HG03575 (cell line): ENCODE measurements around the gene PLP1.
"Not testable (repeated sequence)": the region's sequence is repeated elsewhere in the genome, so short reads cannot be mapped to it uniquely, and the experiment has no call there.

Source experiments
- ATAC-seq: cut with Tn5 transposase; IDR thresholded peaks from one replicate; pipeline ENCODE4 v1.9.1; 2021; ENCODE audit not compliant: unreplicated experiment, insufficient number of reproducible peaks, low FRiP score; ENCODE audit errors: extremely low read depth

PLP1 gene

GRCh38 chrX:103779141-103779789 lies 2.6 kb downstream of the PLP1 start:
- ATAC-seq = no peak

GRCh38 chrX:103780336-103781061 lies 3.9 kb downstream of the PLP1 start:
- no peak for ATAC-seq

DNA sequence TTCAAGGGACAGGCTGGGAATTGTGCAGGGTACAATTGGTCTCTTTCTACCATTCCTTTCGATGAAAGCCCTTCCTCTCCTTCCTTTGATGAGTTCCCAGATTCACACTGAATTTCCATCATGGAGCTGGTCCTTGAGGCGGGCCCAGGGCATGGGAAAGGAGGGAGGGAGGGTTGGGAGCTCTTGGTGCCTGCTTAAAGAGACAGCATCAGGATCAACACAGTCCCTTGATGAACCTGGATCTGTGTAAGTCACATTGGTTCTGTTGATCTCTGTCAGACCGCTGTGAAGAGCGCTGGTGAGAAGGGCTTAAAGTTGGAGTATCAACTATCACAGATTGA lies 4.4 kb downstream of the PLP1 start:
- ATAC-seq = no peak

- ATAC-seq = no peak
Observed at GRCh38 chrX:103781706-103782105, 5.1 kb downstream of the PLP1 start.

- no peak for ATAC-seq
Observed at GRCh38 chrX:103782640-103783039, 6.0 kb downstream of the PLP1 start.

DNA sequence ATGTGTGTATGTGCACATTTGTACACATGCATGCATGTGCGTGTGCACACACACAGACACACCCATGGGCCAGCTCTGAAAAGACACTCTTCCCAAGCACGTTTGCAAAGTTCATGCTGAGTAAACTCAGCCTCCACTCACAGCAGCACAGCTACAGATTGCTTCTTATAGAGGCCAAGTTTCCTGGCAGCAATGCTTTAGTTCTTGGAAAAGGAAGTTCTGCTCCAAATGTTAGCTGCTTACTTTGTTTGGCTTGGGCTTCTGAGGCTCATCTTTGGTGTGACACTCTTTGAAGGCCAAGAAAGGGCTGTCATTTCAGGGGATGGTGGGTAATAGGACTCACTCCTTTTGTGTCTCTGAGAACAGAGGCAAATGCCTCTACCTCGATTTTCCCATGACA lies 6.6 kb downstream of the PLP1 start:
- no peak for ATAC-seq

DNA sequence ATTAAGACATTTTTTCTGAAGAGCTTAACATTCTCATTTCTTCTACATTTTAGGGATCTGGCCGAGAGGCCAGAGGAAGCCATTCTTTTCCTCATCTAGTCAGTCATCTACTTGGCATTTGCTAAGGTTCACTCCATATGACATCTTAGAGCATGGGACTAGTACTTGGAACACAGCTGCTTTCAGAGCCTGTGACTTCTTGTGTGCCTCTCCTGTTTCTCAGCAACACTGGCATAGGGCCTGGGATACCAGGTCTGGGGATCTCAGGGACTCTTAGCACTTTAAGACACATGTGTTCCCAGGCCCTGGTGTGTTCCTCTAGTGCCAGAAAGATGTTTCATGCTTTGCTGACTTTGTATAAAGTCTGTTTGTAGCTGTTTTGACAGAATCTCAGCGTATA lies 7.3 kb downstream of the PLP1 start:
- no peak for ATAC-seq

DNA sequence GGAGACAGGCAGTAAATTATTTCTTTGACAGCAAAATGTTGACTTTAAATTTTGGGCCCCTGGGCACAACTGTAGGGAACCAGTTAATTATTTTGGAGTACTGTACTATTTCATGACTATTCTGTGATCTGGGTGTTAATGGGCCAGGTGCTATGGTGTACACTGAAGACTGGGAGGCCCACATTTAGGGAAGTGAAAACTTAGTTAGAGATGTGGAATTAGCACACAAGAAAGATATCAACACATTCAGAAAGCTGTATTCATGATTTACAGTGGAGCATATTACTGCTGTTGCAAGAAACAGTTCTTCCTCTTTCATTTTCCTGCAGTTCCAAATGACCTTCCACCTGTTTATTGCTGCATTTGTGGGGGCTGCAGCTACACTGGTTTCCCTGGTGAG lies 12.4 kb downstream of the PLP1 start:
- ATAC-seq = peak; percentile 32

DNA sequence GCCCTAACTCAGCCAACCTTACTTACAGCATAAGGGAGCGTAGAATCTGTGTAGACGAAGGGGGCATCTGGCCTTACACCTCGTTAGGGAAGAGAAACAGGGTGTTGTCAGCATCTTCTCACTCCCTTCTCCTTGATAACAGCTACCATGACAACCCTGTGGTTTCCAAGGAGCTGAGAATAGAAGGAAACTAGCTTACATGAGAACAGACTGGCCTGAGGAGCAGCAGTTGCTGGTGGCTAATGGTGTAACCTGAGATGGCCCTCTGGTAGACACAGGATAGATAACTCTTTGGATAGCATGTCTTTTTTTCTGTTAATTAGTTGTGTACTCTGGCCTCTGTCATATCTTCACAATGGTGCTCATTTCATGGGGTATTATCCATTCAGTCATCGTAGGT lies 14.6 kb downstream of the PLP1 start:
- no peak for ATAC-seq

DNA sequence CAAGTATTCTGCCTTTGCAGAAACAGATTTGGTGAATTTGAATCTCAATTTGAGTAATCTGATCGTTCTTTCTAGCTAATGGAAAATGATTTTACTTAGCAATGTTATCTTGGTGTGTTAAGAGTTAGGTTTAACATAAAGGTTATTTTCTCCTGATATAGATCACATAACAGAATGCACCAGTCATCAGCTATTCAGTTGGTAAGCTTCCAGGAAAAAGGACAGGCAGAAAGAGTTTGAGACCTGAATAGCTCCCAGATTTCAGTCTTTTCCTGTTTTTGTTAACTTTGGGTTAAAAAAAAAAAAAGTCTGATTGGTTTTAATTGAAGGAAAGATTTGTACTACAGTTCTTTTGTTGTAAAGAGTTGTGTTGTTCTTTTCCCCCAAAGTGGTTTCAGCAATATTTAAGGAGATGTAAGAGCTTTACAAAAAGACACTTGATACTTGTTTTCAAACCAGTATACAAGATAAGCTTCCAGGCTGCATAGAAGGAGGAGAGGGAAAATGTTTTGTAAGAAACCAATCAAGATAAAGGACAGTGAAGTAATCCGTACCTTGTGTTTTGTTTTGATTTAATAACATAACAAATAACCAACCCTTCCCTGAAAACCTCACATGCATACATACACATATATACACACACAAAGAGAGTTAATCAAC lies 15.3 kb downstream of the PLP1 start:
- no peak for ATAC-seq

GRCh38 chrX:103792916-103793544 lies 16.4 kb downstream of the PLP1 start:
- ATAC-seq = no peak

DNA sequence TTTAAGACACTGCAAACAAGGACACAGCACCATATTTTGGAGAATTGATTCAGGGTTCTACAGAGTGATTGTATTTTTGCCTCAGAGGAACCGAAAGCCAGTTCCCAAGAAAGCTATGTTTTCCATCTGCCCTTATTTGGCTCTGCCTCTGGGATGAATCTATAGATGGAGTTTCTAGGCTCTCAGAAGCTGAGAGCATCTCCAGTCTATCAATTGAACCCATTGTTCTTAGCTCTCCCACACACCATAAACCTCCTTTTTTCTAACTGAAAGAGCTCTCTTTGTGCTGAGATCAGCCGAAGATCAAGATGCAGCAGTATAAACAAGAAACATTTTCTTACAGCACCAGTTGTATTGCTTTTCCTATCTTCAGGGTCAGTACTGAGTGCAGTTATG lies 16.9 kb downstream of the PLP1 start:
- ATAC-seq = no peak

DNA sequence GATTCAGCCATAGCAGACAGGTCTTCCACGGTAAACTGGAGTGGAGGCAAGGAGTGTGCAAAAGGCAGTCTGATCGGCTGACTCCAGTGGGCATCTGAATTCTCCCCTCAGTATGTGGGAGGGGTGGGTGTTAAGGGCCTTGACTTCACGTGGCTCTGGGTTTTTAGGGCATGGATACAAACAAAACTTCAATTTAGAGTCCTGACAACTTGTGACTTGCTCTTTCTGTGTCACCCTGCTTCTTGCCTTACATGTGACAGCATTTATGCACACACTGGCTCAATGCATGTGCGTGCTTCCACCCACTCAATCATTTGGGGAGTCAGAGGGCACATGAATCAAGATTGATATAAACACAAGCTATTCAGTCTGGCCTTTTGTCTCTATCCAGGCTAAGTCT lies 17.5 kb downstream of the PLP1 start:
- ATAC-seq = no peak

- no peak for ATAC-seq
Observed at GRCh38 chrX:103797691-103798090, 21.1 kb downstream of the PLP1 start.

DNA sequence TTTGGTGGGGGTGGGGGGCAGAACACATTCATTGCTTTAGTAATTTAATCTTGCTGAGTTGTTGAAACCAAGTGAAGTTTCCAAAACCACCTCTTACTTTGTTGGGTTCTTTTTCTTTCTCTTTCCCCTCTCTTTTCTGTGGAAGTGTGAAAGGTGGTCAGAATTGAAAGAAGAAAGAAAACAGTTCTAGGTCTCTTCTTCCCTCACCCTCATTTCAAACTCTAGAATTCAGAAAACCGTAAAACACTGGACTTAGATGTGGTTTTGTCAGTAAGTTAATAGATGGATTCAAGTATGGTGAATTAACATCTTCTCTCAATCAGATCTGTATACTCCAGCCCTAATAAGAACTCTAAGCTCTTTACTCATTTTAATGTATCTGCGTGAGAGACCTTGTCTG lies 23.7 kb downstream of the PLP1 start:
- ATAC-seq = no peak

GRCh38 chrX:103805860-103806259 lies 29.2 kb downstream of the PLP1 start:
- ATAC-seq = no peak

GRCh38 chrX:103806862-103807474 lies 30.3 kb downstream of the PLP1 start:
- ATAC-seq = no peak

- no peak for ATAC-seq
Observed at GRCh38 chrX:103811858-103812257, 35.2 kb downstream of the PLP1 start.

GRCh38 chrX:103817101-103817500 lies 40.5 kb downstream of the PLP1 start:
- ATAC-seq = not testable (repeated sequence)

- ATAC-seq = no peak
Observed at GRCh38 chrX:103817502-103817901, 40.9 kb downstream of the PLP1 start.
